Measurements from ENCODE around the gene FAM222B.
"Not testable (repeated sequence)": the region's sequence is repeated elsewhere in the genome, so short reads cannot be mapped to it uniquely, and the experiment has no call there.

The FAM222B gene

GRCh38 chr17:28842282-28843012, at the start of gene FAM222B:
TSS of gene FAM222B (minus strand) at chr17:28842790. CDS start at chr17:28766667, 76,123 bp downstream.
- in situ Hi-C loops (cut with HindIII; ENCODE audit: low sequenced_read_pairs), result no loop called here

- in situ Hi-C loops (cut with HindIII; ENCODE audit: low sequenced_read_pairs), result no loop called here
These were observed 49.4 kb upstream of the FAM222B start for GRCh38 chr17:28892024-28892423.

- in situ Hi-C loops (cut with HindIII; ENCODE audit: low sequenced_read_pairs), result no loop called here
These were observed 48.6 kb upstream of the FAM222B start for GRCh38 chr17:28891201-28891600.

GRCh38 chr17:28889996-28890395, 47.4 kb upstream of the FAM222B start:
- in situ Hi-C loops (cut with HindIII; ENCODE audit: low sequenced_read_pairs), result no loop called here

GRCh38 chr17:28888832-28889231, 46.2 kb upstream of the FAM222B start:
- in situ Hi-C loops (cut with HindIII; ENCODE audit: low sequenced_read_pairs), result no loop called here

GRCh38 chr17:28887871-28888471, 45.4 kb upstream of the FAM222B start:
- in situ Hi-C loops (cut with HindIII; ENCODE audit: low sequenced_read_pairs), result no loop called here

- in situ Hi-C loops (cut with HindIII; ENCODE audit: low sequenced_read_pairs), result no loop called here
These were observed 43.4 kb upstream of the FAM222B start for GRCh38 chr17:28885951-28886350.

GRCh38 chr17:28885363-28885762, 42.8 kb upstream of the FAM222B start:
- in situ Hi-C loops (cut with HindIII; ENCODE audit: low sequenced_read_pairs), result no loop called here

GRCh38 chr17:28883967-28884702, 41.5 kb upstream of the FAM222B start:
- in situ Hi-C loops (cut with HindIII; ENCODE audit: low sequenced_read_pairs), result no loop called here

GRCh38 chr17:28882154-28882895, 39.7 kb upstream of the FAM222B start:
- in situ Hi-C loops (cut with HindIII; ENCODE audit: low sequenced_read_pairs), result no loop called here

GRCh38 chr17:28881533-28882056, 39.0 kb upstream of the FAM222B start:
- in situ Hi-C loops (cut with HindIII; ENCODE audit: low sequenced_read_pairs), result no loop called here

GRCh38 chr17:28880572-28880945, 38.0 kb upstream of the FAM222B start:
- in situ Hi-C loops (cut with HindIII; ENCODE audit: low sequenced_read_pairs), result no loop called here

GRCh38 chr17:28879886-28880571, 37.4 kb upstream of the FAM222B start:
- in situ Hi-C loops (cut with HindIII; ENCODE audit: low sequenced_read_pairs), result no loop called here

- in situ Hi-C loops (cut with HindIII; ENCODE audit: low sequenced_read_pairs), result no loop called here
These were observed 36.4 kb upstream of the FAM222B start for GRCh38 chr17:28878981-28879380.

GRCh38 chr17:28878158-28878910, 35.7 kb upstream of the FAM222B start:
- in situ Hi-C loops (cut with HindIII; ENCODE audit: low sequenced_read_pairs), result no loop called here

GRCh38 chr17:28877150-28877711, 34.6 kb upstream of the FAM222B start:
- in situ Hi-C loops (cut with HindIII; ENCODE audit: low sequenced_read_pairs), result not testable (repeated sequence)

- in situ Hi-C loops (cut with HindIII; ENCODE audit: low sequenced_read_pairs), result no loop called here
These were observed 33.4 kb upstream of the FAM222B start for GRCh38 chr17:28875848-28876550.

GRCh38 chr17:28874750-28875149, 32.2 kb upstream of the FAM222B start:
- in situ Hi-C loops (cut with HindIII; ENCODE audit: low sequenced_read_pairs), result no loop called here

- in situ Hi-C loops (cut with HindIII; ENCODE audit: low sequenced_read_pairs), result no loop called here
These were observed 31.2 kb upstream of the FAM222B start for GRCh38 chr17:28873839-28874238.
